Naive B cell (primary cell): Measurements from ENCODE around the gene PRDX5. TPM values are rescaled to one million over a fixed set of nuclear protein-coding genes. Genes with fewer than 3 reads are reported as not detected.

Experiments
- ATAC-seq, 2 donors: fragments of 150-1000 bp; cut with Tn5 transposase; 2 replicates each; pipeline ENCODE4 v1.10.0; 2021; ENCODE audit warnings: low read depth in 2 of 2, mild to moderate bottlenecking in 2 of 2, moderate library complexity in 2 of 2
- DNase-seq: peaks from one replicate; pipeline ENCODE4 v3.0.0; 2022
- H3K27ac Mint-ChIP-seq, 6 donors: one replicate each; pipeline ENCODE4 v1.8.0; 2020 to 2022; ENCODE audit warnings: mild to moderate bottlenecking in 6 of 6, mixed read lengths in 6 of 6, moderate library complexity in 5 of 6, inconsistent platforms in 2 of 6
- H3K27me3 Mint-ChIP-seq, 3 donors: one replicate each; pipeline ENCODE4 v1.8.0; 2021 to 2022; ENCODE audit warnings: mixed read lengths in 3 of 3, mild to moderate bottlenecking in 1 of 3
- H3K36me3 Mint-ChIP-seq, 2 donors: one replicate each; pipeline ENCODE4 v1.8.0; 2020 to 2022; ENCODE audit warnings: mixed read lengths in 2 of 2, inconsistent platforms in 1 of 2, mild to moderate bottlenecking in 1 of 2
- H3K4me1 Mint-ChIP-seq, 3 donors: one replicate each; pipeline ENCODE4 v1.8.0; 2020 to 2022; ENCODE audit warnings: mixed read lengths in 3 of 3, inconsistent platforms in 1 of 3, mild to moderate bottlenecking in 1 of 3, moderate library complexity in 1 of 3
- H3K4me3 Mint-ChIP-seq, 8 donors: one replicate each; pipeline ENCODE4 v1.8.0; 2020 to 2022; ENCODE audit warnings: mild to moderate bottlenecking in 8 of 8, mixed read lengths in 8 of 8, moderate library complexity in 8 of 8, inconsistent platforms in 2 of 8
- H3K9me3 Mint-ChIP-seq, 7 donors: one replicate each; pipeline ENCODE4 v1.8.0; 2020 to 2022; ENCODE audit warnings: mixed read lengths in 7 of 7, mild to moderate bottlenecking in 5 of 7, inconsistent platforms in 2 of 7, moderate library complexity in 1 of 7
- polyA plus RNA-seq, 6 donors: library from polyadenylated mRNA; unstranded; fragments of 300-500 nt; fragmentation: Illumina TruSeq; gene quantifications; one replicate each; pipeline ENCODE4 v1.2.3, GENCODE V29; 2021; ENCODE audit warnings: low read depth in 6 of 6

Gene PRDX5
- 100 to 1,000 TPM; 229 to 385 (median 248) TPM for polyA plus RNA-seq

DNA sequence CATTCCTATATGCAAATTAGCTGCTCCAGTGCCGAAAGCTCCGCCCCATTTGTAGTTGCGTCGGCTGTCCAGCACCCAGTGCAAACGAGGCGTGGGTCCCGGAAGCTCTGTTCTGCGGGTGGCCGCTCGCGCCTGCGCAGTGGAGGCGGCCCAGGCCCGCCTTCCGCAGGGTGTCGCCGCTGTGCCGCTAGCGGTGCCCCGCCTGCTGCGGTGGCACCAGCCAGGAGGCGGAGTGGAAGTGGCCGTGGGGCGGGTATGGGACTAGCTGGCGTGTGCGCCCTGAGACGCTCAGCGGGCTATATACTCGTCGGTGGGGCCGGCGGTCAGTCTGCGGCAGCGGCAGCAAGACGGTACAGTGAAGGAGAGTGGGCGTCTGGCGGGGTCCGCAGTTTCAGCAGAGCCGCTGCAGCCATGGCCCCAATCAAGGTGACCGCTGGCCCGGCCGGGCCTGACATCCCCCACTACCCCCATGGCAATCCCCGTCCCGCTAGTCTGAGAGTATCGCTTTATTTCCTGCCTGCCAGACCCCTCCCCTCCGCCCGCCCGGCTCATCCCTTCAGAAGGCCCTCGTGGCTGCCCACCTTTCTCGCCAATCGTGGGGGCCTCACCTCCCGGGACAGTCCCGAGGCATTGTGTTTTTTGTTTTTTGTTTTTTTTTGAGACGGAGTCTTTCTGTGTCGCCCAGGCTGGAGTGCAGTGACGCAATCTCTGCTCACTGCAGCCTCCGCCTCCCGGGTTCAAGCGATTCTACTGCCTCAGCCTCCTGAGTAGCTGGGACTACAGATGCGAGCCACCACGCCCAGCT is at the start of gene PRDX5:
PRDX5 (plus strand) TSS at position 161 of the 805 bp plus-strand sequence; CDS start at position 256, 95 bp downstream.
- Mint-ChIP-seq H3K36me3 (peaks cover 0 to 17% of the 10 kb centered on the region in 2 donors), H3K27ac (peak within 1 kb of the TSS; percentile 99 to 100 (median 100)), H3K9me3 (no peaks in the 10 kb centered on the region), H3K4me3 (peak within 1 kb of the TSS; percentile 82 to 99 (median 95)), H3K27me3 (no peaks in the 10 kb centered on the region), H3K4me1 (peaks cover 34 to 59% (median 48%) of the 10 kb centered on the region in 3 donors)
- DNase-seq = peak; percentile 97
- ATAC-seq = peak; percentile 73 to 76

DNA sequence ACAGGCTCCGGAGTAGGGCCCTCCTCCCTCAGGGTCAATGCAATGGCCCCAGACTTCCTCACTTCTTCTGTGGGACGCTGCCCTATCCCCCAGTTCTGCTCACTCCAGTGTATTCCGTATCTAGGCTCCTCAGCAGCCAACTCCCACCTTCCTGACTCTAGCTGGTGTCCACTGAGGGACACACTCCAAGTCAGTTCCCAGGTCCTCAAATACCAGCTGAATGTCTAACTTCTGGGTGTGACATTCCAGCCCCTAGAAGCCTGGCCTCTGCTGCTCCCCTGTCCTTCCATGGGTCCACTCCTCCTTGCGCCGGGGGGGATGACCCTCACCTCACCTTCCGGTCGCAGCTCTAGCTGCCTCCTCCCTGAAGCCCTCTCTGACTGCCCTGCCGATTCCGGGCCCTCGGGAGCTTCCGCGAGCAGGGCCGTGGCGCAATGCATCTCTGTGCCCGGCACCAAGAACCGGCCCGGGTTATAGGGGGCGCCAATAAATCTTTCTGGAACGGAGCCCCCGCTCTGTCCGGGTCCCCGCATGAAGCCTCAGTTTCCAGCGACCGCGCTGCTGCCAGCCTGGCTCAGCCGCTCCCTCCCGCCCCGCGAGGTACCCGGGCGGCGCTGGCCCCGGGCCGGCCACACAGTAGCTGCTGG is 48.9 kb upstream of the PRDX5 start:
- Mint-ChIP-seq H3K27me3 (no peaks in the 10 kb centered on the region), H3K27ac (peak overlapping the region in 5 of 6 donors; percentile 57 to 99 (median 96)), H3K36me3 (no peaks in the 10 kb centered on the region), H3K4me3 (peak overlapping the region; percentile 94 to 98 (median 98)), H3K9me3 (no peaks in the 10 kb centered on the region), H3K4me1 (peaks cover 18 to 36% (median 24%) of the 10 kb centered on the region in 3 donors)
- ATAC-seq = peak in 1 of 2 donors; percentile 3
- DNase-seq = no peak

DNA sequence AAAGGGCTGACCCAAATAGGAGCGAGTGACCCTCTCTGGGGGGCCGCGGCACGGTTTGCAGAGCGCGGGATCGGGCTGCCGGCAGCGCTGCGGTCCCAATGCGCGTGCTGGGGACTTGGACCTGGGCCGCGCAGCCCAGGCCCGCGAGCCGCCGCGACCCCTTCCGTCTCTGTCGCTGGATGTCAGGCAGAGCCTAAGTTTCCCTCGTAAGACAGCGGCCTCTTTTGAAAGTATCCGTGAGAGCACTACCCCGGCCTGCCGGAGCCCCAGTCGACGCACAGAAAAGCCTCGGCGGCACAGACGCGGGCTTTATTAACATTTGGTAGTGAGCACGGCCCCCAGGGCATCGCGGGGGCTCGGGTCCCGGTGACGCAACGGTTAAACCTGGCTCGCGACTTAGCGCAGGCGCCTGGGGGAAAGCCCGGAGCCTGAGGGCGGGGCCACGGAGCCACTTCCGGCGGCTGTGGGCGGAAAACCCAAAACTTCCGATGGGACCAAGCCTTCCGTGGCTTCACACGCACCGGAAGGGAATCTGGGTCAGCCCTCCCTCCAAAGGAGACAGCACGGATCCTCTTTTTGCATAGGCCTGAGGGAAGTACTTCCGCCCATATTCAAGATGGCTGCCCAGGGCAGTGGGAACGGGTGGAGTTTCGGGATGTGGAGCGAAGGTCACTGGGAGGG is 48.2 kb upstream of the PRDX5 start:
- Mint-ChIP-seq H3K27me3 (no peaks in the 10 kb centered on the region), H3K4me1 (peaks cover 18 to 36% (median 24%) of the 10 kb centered on the region in 3 donors), H3K4me3 (peak overlapping the region; percentile 94 to 98 (median 98)), H3K9me3 (no peaks in the 10 kb centered on the region), H3K27ac (peak overlapping the region; percentile 95 to 99 (median 98)), H3K36me3 (no peaks in the 10 kb centered on the region)
- DNase-seq = peak; percentile 97
- ATAC-seq = peak; percentile 68 to 70

DNA sequence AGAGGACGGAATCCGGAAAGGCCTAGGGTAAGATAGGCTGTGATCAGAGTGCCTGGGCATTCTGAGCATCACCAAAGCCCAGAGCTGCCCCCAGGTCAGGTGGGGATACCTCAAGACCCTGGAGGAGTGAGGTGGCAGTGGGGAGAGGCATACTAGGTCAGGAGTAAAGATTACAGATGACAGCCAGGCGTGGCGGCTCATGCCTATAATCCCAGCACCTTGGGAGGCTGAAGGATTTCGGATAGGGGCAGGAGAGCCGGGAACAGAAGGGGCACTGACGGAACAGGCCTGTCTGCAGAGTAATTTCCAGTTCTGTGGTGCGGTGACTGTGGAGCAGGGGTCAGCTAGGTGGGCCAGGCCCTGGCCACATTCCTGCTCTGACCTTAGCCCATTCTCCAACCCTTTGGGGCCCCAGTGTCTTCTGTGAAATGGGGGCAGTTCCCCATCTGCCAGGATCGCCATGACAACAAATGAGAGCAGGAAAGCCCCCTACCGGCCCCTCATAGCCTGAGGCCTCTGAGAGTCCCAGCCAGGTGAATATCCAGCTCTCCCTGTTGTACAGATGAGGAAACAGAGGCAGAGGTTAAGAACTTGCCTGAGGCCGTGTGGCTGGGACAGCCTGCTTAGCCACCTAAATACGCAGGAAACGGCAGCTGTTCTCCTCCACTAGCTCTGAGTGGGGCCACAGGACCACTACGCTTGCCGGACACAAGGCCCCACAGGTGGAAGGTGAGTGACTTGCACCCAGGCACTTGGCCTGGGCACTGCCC is 42.7 kb upstream of the PRDX5 start:
- DNase-seq = no peak
- no peaks in the 10 kb centered on the region for H3K36me3 Mint-ChIP-seq
- peak overlapping the region in 2 of 6 donors; percentile 12 to 34 for H3K27ac Mint-ChIP-seq

DNA sequence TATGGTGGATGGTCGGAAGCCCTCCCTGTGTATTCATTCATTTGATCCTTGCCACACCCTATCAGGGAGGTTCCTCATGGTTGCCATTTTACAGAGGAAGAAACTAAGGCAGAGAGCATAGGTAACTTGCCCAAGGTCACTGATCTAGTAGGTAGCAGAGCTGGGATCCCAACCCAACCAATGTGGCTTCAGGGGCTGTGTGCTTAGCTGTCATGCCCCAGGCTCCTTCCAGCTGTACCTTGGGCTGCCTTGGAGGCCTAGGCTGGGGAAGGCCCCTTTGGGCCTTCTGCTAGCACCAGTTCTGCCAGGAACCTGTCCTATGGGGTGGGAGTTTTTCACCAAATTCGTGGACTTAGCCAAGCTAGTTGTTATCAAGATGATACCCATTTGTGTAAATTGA is 42.1 kb upstream of the PRDX5 start:
- Mint-ChIP-seq H3K27ac (peak overlapping the region in 2 of 6 donors; percentile 12 to 76), H3K27me3 (no peaks in the 10 kb centered on the region), H3K4me3 (peak overlapping the region in 2 of 8 donors; percentile 43 to 52), H3K9me3 (no peaks in the 10 kb centered on the region), H3K4me1 (peaks cover 4 to 14% (median 7%) of the 10 kb centered on the region in 3 donors), H3K36me3 (no peaks in the 10 kb centered on the region)
- ATAC-seq = no peak
- DNase-seq = no peak

More for the DNA sequence above, 42.7 kb upstream of the PRDX5 start:
- no peak for ATAC-seq
- H3K9me3 Mint-ChIP-seq = no peaks in the 10 kb centered on the region
- no peaks in the 10 kb centered on the region for H3K27me3 Mint-ChIP-seq
- peaks cover 6 to 18% (median 8%) of the 10 kb centered on the region in 3 donors for H3K4me1 Mint-ChIP-seq
- H3K4me3 Mint-ChIP-seq = peak overlapping the region in 2 of 8 donors; percentile 37 to 43

DNA sequence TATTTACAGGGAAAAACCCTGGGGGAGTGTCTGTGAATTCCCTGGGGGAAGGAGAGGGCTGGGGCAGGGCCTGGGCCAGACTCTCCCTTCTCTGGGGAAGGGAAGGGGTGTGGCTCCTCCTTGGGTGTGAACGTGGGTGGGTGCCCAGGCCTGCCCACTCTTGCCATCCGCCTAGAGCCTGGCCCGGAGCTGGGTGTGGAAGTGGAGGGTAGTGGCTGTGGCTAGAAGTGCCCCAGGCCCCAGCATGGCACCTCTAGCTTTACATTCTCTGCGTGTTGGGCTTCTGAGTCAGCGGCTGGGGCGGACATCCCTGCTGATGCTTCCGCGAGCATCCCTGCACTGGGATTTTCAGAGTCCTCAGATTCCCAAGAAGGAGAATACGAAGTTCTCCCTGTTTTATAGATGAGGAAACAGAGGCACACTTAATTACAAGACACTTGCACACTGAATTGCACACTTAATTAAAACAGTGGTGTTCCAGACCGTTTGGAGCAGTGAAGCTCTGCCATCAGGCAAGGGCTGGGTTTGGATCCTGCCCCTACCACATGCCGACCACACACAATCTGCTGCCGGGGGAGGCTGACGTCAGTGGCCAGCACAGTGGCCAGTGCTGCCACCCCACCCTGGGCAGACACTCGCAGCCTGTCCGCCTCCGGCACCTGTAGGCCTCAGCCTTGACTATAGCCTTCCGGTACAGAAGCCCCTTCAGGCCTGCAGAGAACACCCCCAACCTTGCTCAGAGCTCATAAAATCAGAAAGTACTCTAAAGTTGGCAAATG is 41.1 kb upstream of the PRDX5 start:
- H3K36me3 Mint-ChIP-seq = peaks cover 0 to 8% of the 10 kb centered on the region in 2 donors
- DNase-seq = no peak
- ATAC-seq = no peak
- peak overlapping the region in 1 of 8 donors; percentile 64 for H3K4me3 Mint-ChIP-seq
- no peaks in the 10 kb centered on the region for H3K9me3 Mint-ChIP-seq
- no peaks in the 10 kb centered on the region for H3K27me3 Mint-ChIP-seq
- H3K27ac Mint-ChIP-seq = peak overlapping the region in 1 of 6 donors; percentile 59
- peaks cover 7 to 11% (median 9%) of the 10 kb centered on the region in 3 donors for H3K4me1 Mint-ChIP-seq

DNA sequence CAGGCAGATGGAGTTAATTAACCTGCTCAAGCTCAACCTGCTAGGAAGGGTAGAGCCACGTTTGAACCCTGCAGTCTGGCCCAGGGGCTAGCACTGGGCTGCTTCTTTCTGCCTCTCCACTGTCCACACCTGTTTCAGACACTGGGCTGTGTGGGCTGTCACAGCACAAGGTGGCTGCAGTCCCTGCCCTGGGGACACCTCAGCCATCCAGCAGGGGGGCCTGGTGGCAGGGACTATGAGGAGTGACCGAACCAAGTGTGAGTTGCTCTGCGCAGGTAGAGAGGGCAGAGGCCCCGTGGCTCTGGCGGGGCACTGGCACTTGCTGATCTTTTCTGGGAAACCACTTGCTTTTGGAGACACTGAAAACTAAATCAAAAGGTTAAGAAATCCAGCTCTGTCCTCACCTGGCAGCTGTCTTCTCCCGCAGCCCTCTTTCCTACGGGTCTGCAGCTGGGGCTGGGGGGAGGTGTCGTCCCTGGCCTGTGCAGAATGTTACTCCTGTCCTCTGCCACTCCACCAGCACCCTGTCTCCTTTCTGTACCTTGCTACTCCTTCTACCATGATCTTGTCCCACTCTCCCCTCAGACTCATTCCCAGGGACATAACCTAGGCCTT is 39.2 kb upstream of the PRDX5 start:
- Mint-ChIP-seq H3K4me1 (peaks cover 8 to 13% (median 12%) of the 10 kb centered on the region in 3 donors), H3K9me3 (no peaks in the 10 kb centered on the region), H3K4me3 (peak overlapping the region in 1 of 8 donors; percentile 12), H3K27me3 (no peaks in the 10 kb centered on the region), H3K27ac (peak overlapping the region in 1 of 6 donors; percentile 10), H3K36me3 (peaks cover 0 to 11% of the 10 kb centered on the region in 2 donors)
- DNase-seq (no peak), ATAC-seq (no peak)

DNA sequence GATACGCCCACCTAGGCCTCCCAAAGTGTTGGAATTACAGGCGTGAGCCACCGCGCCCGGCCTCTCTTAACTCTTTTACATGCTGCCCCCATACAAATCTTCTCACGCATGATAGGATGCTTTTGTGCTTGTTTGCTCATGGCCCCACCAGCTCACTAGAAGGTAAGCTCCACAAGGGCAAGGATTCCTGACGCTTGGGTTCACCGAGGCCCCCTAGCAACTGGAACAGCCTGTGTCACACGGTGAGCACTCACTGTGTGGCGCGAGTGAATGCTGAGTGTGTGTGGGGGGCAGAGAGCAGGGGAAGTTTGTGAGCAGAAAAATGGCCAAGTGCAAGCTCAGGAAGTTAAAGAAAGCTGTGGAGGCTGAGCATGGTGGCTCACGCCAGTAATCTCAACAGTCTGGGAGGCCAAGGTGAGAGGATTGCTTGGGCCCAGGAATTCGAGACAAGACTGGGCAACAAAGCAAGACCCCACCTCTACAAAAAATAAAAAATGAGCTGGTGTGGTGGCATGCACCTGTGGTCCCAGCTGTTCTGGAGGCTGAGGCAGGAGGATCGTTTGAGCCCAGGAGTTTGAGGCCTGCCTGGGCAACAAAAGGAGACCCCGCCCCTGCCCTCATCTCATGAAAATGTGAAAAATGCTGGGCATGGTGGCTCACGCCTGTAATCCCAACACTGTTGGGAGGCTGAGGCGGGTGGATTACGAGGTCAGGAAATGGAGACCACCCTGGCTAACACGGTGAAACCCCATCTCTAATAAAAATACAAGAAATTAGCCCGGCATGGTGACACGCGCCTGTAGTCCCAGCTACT is 35.8 kb upstream of the PRDX5 start:
- H3K4me3 Mint-ChIP-seq = peak overlapping the region in 2 of 8 donors; percentile 63 to 69
- peaks cover 21 to 25% (median 23%) of the 10 kb centered on the region in 3 donors for H3K4me1 Mint-ChIP-seq
- peaks cover 0 to 11% of the 10 kb centered on the region in 2 donors for H3K36me3 Mint-ChIP-seq
- peak overlapping the region in 4 of 6 donors; percentile 47 to 99 (median 80) for H3K27ac Mint-ChIP-seq
- no peak for DNase-seq
- ATAC-seq = no peak
- H3K9me3 Mint-ChIP-seq = no peaks in the 10 kb centered on the region
- H3K27me3 Mint-ChIP-seq = no peaks in the 10 kb centered on the region

DNA sequence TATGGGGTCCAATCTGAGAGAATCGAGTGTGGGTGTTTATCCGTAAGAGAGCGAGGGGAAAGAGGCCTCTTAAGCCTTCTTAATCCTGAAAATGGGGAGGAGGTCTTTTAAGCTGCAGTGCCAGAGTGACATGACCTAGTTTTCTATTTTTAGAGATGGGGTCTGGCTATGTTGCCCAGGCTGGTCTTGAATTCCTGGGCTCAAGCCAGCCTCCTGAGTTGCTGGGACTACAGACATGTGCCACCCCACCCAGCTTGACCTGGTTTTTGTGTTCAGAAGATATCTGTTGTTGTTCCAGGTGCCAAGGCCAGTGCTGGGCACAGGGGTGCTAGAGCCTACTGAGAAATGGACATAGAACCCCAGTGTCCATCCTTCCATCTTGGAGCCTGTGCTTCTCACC is 34.8 kb upstream of the PRDX5 start:
- peaks cover 0 to 11% of the 10 kb centered on the region in 2 donors for H3K36me3 Mint-ChIP-seq
- ATAC-seq (no peak), DNase-seq (no peak)
- no peaks in the 10 kb centered on the region for H3K27me3 Mint-ChIP-seq
- H3K27ac Mint-ChIP-seq = peak overlapping the region in 5 of 6 donors; percentile 92 to 99 (median 96)
- no peaks in the 10 kb centered on the region for H3K9me3 Mint-ChIP-seq
- peaks cover 21 to 25% (median 23%) of the 10 kb centered on the region in 3 donors for H3K4me1 Mint-ChIP-seq
- peak overlapping the region in 7 of 8 donors; percentile 35 to 93 (median 85) for H3K4me3 Mint-ChIP-seq

DNA sequence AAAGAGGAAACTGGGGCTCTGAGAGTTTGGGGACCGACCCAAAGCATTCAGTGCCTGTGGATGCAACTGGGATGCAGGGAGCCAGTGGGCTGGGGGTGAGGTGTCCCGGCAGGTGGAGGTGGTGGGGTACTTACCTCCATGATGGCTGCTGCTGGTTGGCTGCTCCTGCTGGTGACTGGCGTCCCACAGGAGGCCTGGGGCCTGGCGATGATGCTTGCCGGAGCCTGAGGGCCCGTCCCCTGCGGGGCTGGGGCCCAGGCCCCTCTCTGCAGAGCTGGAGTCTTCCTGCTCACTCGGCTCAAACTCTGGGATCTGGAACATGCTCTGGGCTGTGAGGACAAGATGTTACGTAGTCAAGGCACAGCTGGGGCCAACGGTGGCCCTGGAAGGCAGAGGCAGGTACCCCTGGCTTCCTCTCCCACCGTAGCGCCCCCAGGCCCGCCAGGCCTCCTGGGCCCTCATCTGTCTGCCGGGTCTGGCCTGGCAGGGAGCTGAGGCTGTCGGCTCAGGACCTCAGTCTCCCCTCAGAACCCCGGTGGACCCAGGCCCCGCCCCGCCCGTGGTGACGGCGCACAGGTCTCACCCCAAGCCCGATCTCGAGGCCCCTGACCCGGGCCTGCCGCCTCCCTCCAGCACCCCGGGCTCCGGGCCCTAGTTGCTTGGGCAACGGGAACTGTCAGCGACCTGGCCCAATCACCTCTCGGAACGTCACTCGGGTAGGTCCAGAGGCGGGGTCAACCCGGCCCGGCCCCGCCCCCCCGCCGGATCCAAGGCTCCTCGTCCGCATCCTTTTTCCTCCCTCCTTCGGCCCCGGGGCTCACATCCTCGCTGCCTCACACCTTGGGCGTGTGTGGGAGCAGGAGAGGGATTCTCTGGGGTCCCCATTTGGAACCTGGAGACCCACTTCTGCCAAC is 33.6 kb upstream of the PRDX5 start, which contains the start of gene BAD:
BAD (minus strand) TSS at position 618 of the 914 bp plus-strand sequence; CDS start at position 321, 297 bp downstream.
- H3K36me3 Mint-ChIP-seq = peaks cover 0 to 11% of the 10 kb centered on the region in 2 donors
- peak; percentile 72 to 79 for ATAC-seq
- peak within 1 kb of the TSS; percentile 75 to 96 (median 93) for H3K4me3 Mint-ChIP-seq
- H3K27ac Mint-ChIP-seq = peak within 1 kb of the TSS; percentile 99 to 100 (median 99)
- no peaks in the 10 kb centered on the region for H3K27me3 Mint-ChIP-seq
- peak; percentile 88 for DNase-seq
- H3K4me1 Mint-ChIP-seq = peaks cover 20 to 23% (median 21%) of the 10 kb centered on the region in 3 donors
- H3K9me3 Mint-ChIP-seq = no peaks in the 10 kb centered on the region
